HCT116 (cell line): Measurements from ENCODE around the gene LGR6.

Source experiments
- CEBPB ChIP-seq: IDR thresholded peaks from 2 replicates; pipeline ENCODE4 v1.6.1; 2012; ENCODE audit warnings: low read depth
- POLR2A ChIP-seq: IDR thresholded peaks from 2 replicates; pipeline ENCODE4 v1.7.0; 2011; ENCODE audit warnings: borderline replicate concordance; ENCODE audit not compliant: insufficient read depth, insufficient read length; ENCODE audit errors: extremely low read depth
- POLR2AphosphoS5 ChIP-seq: IDR thresholded peaks from 2 replicates; pipeline ENCODE4 v1.6.1; 2011; ENCODE audit warnings: mild to moderate bottlenecking, low read depth, low read length, moderate library complexity
- TCF7L2 ChIP-seq: IDR thresholded peaks from 2 replicates; pipeline ENCODE4 v1.7.0; 2011; ENCODE audit warnings: borderline replicate concordance, inconsistent platforms; ENCODE audit not compliant: insufficient read depth, insufficient read length; ENCODE audit errors: extremely low read depth
- ZFX ChIP-seq: fragments of 450-650 bp; IDR thresholded peaks from 2 replicates; pipeline ENCODE4 v1.6.1; 2017
- ZNF274 ChIP-seq: fragments of 200-500 bp; sonication (Bioruptor generic); IDR thresholded peaks from 2 replicates; pipeline ENCODE4 v1.6.1; 2014; ENCODE audit warnings: mild to moderate bottlenecking, low read depth, low read length, inconsistent platforms

GRCh38 chr1:202240956-202241355 is 47.4 kb downstream of the LGR6 start:
- no peak for TF ChIP-seq CEBPB
- no peak for TF ChIP-seq ZNF274
- TF ChIP-seq POLR2A = no peak
- TF ChIP-seq ZFX = no peak
- no peak for TF ChIP-seq TCF7L2
- no peak for TF ChIP-seq POLR2AphosphoS5
